ENCODE results near the gene FKBP1B. TPM values are rescaled to one million over a fixed set of nuclear protein-coding genes. Genes with fewer than 3 reads are reported as not detected.

The FKBP1B gene
- polyA plus RNA-seq, 1 of the 3 experiments (the other 2 are of a cell fraction): 69.7 TPM

DNA sequence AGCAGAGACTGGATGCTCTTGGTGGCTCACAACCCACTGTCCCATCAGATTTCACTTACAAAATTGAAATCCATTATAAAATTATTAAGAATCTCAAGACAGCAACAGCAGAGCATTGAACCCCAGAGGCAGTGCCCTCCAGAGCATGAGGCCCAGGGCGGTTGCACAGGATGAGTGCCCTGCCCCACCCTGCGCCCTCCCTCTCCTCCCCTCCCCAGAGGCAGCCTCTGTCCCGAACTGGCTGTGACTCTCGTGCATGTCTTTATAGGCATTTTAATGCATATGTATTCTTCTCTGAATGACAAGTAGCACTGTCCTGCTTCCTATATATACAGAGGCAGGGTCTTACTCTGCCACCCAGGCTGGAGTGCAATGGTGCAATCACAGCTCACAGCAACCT lies 29.3 kb upstream of the FKBP1B start:
- H3K4me2 ChIP-seq: no peak overlapping the region
- H3K27me3 ChIP-seq (ENCODE audit: insufficient read depth): no peaks in the 10 kb centered on the region
- peaks cover 3 to 12% of the 10 kb centered on the region in 2 experiments; a peak in 3 of 4 replicates for H3K4me1 ChIP-seq (ENCODE audit: control insufficient read depth in 1 of 2, insufficient read depth in 2 of 2, low read depth in 1 of 2, low read length in 1 of 2)
- POLR2A ChIA-PET: no interaction called here
- WGBS (ENCODE audit: low lambda C conversion rate): 94% methylated on average over 4 of the region's 4 CpGs
- no peaks in the 10 kb centered on the region for H3F3A ChIP-seq (replicated peaks; ENCODE audit: insufficient read depth)
- H3K9me3 ChIP-seq: no peaks in the 10 kb centered on the region
- no peak overlapping the region for H2AFZ ChIP-seq (ENCODE audit: low read depth)
- H3K4me3 ChIP-seq (ENCODE audit: low read depth in 2 of 2, low read length in 1 of 2): no peak overlapping the region
- no peak overlapping the region for H3K27ac ChIP-seq (ENCODE audit: low read depth in 2 of 2, low read length in 1 of 2)
- no peaks in the 10 kb centered on the region for H4K20me1 ChIP-seq (ENCODE audit: insufficient read depth)
- H3K36me3 ChIP-seq (replicated peaks in 1 of 2; ENCODE audit: control insufficient read depth in 1 of 2, insufficient read depth in 2 of 2, low read length in 1 of 2): peaks cover 0 to 4% of the 10 kb centered on the region in 2 experiments
- no peaks in the 10 kb centered on the region for H3K79me2 ChIP-seq (ENCODE audit: insufficient read depth)
- no peak for DNase-seq
- CTCF ChIA-PET: interaction anchor here (0.7 to 1.2 kb wide), 3 partner anchors 9 to 64 kb away, joined by 3 read pairs; partner anchors contain the start of gene TP53I3
- no peak overlapping the region for H3K9ac ChIP-seq
- no peak for TF ChIP-seq GABPA (IDR thresholded peaks at IDR 0.05; ENCODE audit: low read depth)
- H3K9me2 ChIP-seq: no peaks in the 10 kb centered on the region

DNA sequence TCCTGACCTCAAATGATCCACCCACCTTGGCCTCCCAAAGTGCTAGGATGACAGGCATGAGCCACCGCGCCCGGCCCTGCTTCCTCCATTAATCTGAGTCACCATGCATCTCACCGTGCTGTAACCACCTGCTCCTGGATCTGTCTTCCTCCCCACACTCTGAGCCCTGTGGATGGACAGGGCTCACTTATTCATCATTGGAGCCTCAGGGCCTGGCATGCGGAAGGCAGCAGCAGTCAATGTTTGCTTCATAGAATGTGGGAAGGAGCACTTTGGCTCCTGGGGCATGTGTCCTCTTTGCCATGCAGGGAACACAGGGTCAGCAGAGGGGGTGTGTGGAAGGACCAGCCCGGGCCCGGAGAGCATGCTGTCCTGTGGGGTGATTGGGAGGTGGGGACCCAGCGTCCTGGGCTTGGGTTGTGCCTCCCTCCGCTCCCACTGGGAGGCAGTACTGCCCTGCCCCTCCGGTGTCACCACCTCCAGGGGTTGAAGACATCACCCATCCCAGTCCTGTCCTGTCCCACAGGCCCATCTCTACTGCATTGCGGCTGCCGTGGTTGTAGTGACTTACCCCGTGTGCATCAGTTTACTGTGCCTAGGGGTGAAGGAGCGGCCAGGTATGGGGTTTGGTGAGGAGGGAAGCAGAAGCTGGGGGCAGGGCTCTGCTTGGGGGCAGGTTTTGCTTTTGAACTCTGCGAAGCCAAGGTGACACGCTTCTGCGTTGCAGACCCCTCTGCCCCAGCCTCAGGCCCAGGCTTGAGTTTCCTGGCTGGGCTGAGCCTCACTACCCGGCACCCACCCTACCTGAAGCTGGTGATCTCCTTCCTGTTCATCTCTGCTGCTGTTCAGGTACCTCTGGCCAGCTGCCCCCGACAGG lies 28.2 kb upstream of the FKBP1B start:
- TF ChIP-seq SMC3 (IDR thresholded peaks at IDR 0.05; ENCODE audit: low read depth, low read length) (peak; percentile 33; the same call in 1 of the 2 replicates), RAD21 (IDR thresholded peaks at IDR 0.05; ENCODE audit: low read length) (peak; percentile 56), GATA2 (CRISPR knock-in tag; IDR thresholded peaks at IDR 0.05) (no peak)
- TF ChIP-seq, protein P1, sequence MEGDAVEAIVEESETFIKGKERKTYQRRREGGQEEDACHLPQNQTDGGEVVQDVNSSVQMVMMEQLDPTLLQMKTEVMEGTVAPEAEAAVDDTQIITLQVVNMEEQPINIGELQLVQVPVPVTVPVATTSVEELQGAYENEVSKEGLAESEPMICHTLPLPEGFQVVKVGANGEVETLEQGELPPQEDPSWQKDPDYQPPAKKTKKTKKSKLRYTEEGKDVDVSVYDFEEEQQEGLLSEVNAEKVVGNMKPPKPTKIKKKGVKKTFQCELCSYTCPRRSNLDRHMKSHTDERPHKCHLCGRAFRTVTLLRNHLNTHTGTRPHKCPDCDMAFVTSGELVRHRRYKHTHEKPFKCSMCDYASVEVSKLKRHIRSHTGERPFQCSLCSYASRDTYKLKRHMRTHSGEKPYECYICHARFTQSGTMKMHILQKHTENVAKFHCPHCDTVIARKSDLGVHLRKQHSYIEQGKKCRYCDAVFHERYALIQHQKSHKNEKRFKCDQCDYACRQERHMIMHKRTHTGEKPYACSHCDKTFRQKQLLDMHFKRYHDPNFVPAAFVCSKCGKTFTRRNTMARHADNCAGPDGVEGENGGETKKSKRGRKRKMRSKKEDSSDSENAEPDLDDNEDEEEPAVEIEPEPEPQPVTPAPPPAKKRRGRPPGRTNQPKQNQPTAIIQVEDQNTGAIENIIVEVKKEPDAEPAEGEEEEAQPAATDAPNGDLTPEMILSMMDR (IDR thresholded peaks at IDR 0.05): peak; percentile 34; the same call in 1 of the 2 replicates
- Histone ChIP-seq H2AFZ (ENCODE audit: low read depth) (no peak overlapping the region), H3K9me2 (no peaks in the 10 kb centered on the region), H4K20me1 (ENCODE audit: insufficient read depth) (no peaks in the 10 kb centered on the region), H3K27me3 (ENCODE audit: insufficient read depth) (no peaks in the 10 kb centered on the region), H3K4me2 (no peak overlapping the region), H3K36me3 (replicated peaks in 1 of 2; ENCODE audit: control insufficient read depth in 1 of 2, insufficient read depth in 2 of 2, low read length in 1 of 2) (peaks cover 0 to 6% of the 10 kb centered on the region in 2 experiments), H3K27ac (ENCODE audit: low read depth in 2 of 2, low read length in 1 of 2) (no peak overlapping the region), H3K9ac (no peak overlapping the region), H3F3A (replicated peaks; ENCODE audit: insufficient read depth) (no peaks in the 10 kb centered on the region), H3K9me3 (no peaks in the 10 kb centered on the region), H3K4me3 (ENCODE audit: low read depth in 2 of 2, low read length in 1 of 2) (no peak overlapping the region), H3K79me2 (ENCODE audit: insufficient read depth) (no peaks in the 10 kb centered on the region), H3K4me1 (ENCODE audit: control insufficient read depth in 1 of 2, insufficient read depth in 2 of 2, low read depth in 1 of 2, low read length in 1 of 2) (peaks cover 1 to 5% of the 10 kb centered on the region in 2 experiments; a peak in 3 of 4 replicates)
- ChIA-PET POLR2A (no interaction called here), CTCF (interaction anchor here (0.8 to 1.2 kb wide), 2 partner anchors 10 to 12 kb away, joined by 3 read pairs; partner anchors contain the start of gene MFSD2B)
- WGBS (ENCODE audit: low lambda C conversion rate): 87% methylated on average over 18 of the region's 19 CpGs
- peak; percentile 77 for DNase-seq

DNA sequence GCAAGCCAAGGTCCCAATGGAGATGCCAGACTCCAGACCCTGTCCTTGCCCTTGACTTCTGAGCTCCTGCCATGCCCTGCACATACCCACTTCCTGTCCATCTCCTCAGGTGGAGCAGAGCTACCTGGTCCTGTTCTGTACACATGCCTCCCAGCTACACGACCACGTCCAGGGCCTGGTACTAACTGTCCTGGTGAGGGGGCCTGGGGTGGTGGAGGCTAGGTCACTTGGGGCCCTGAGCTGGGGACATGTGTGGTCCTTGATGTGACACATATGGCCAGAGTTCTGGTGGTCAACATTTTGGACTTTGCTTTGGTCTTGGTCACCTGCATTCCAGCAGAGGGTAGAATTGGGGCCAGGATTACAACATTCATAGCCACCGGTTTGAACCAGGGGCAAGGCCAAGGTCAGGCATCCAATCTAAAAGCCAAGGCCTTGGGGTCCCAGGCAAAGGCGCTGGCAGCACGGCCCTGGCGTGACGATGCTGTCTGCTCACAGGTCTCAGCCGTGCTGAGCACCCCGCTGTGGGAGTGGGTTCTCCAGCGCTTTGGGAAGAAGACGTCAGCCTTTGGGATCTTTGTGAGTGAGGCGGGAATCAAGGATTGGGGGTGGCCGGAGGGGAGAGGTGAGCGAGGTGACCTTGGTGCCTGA lies 27.1 kb upstream of the FKBP1B start:
- Histone ChIP-seq H3K79me2 (ENCODE audit: insufficient read depth) (no peaks in the 10 kb centered on the region), H3K9ac (no peak overlapping the region), H4K20me1 (ENCODE audit: insufficient read depth) (no peaks in the 10 kb centered on the region), H3K4me3 (ENCODE audit: low read depth in 2 of 2, low read length in 1 of 2) (no peak overlapping the region), H3K9me2 (no peaks in the 10 kb centered on the region), H3F3A (replicated peaks; ENCODE audit: insufficient read depth) (no peaks in the 10 kb centered on the region), H2AFZ (ENCODE audit: low read depth) (no peak overlapping the region), H3K36me3 (replicated peaks in 1 of 2; ENCODE audit: control insufficient read depth in 1 of 2, insufficient read depth in 2 of 2, low read length in 1 of 2) (peaks cover 0 to 10% of the 10 kb centered on the region in 2 experiments), H3K9me3 (no peaks in the 10 kb centered on the region), H3K4me1 (ENCODE audit: control insufficient read depth in 1 of 2, insufficient read depth in 2 of 2, low read depth in 1 of 2, low read length in 1 of 2) (no peaks in the 10 kb centered on the region), H3K27me3 (ENCODE audit: insufficient read depth) (no peaks in the 10 kb centered on the region), H3K4me2 (no peak overlapping the region), H3K27ac (ENCODE audit: low read depth in 2 of 2, low read length in 1 of 2) (no peak overlapping the region)
- no peak for DNase-seq
- POLR2A ChIA-PET: no interaction called here
- 97% methylated on average over 14 of the region's 14 CpGs for WGBS (ENCODE audit: low lambda C conversion rate)
- CTCF ChIA-PET: interaction anchor here (0.8 kb wide), 1 partner anchor 13 kb away, joined by 3 read pairs; the partner anchor contains the start of gene MFSD2B
- TF ChIP-seq, protein P2, sequence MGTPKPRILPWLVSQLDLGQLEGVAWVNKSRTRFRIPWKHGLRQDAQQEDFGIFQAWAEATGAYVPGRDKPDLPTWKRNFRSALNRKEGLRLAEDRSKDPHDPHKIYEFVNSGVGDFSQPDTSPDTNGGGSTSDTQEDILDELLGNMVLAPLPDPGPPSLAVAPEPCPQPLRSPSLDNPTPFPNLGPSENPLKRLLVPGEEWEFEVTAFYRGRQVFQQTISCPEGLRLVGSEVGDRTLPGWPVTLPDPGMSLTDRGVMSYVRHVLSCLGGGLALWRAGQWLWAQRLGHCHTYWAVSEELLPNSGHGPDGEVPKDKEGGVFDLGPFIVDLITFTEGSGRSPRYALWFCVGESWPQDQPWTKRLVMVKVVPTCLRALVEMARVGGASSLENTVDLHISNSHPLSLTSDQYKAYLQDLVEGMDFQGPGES (IDR thresholded peaks at IDR 0.05; ENCODE audit: low read depth, low read length): no peak
